Body of pancreas (tissue), 4 donors: ENCODE measurements around the gene PRICKLE4.

Experiments
- CTCF ChIP-seq, 7 experiments: fragments of 450-650 bp in 4 of 7; fragments of 200-600 bp in 3 of 7; sonication (generic) in 3 of 7; IDR thresholded peaks; one replicate each; pipeline ENCODE4 v1.5.1; 2016 to 2019; ENCODE audit warnings: antibody characterized with exemption in 7 of 7
- POLR2A ChIP-seq, 3 donors: fragments of 450-650 bp; IDR thresholded peaks; one replicate each; pipeline ENCODE4 v1.6.1; 2016; ENCODE audit warnings: antibody characterized with exemption in 3 of 3, mild to moderate bottlenecking in 2 of 3

GRCh38 chr6:41736186-41736733 lies 44.3 kb upstream of the PRICKLE4 start:
- TF ChIP-seq CTCF (IDR thresholded peaks at IDR 0.05) (no peak), POLR2A (IDR thresholded peaks at IDR 0.05) (no peak)
